ENCODE measurements around the gene TSTD1. TPM values are rescaled to one million over a fixed set of nuclear protein-coding genes. Genes with fewer than 3 reads are reported as not detected.

The TSTD1 gene
- total and polyA plus RNA-seq, 2 experiments from 2014 or later: not detected

DNA sequence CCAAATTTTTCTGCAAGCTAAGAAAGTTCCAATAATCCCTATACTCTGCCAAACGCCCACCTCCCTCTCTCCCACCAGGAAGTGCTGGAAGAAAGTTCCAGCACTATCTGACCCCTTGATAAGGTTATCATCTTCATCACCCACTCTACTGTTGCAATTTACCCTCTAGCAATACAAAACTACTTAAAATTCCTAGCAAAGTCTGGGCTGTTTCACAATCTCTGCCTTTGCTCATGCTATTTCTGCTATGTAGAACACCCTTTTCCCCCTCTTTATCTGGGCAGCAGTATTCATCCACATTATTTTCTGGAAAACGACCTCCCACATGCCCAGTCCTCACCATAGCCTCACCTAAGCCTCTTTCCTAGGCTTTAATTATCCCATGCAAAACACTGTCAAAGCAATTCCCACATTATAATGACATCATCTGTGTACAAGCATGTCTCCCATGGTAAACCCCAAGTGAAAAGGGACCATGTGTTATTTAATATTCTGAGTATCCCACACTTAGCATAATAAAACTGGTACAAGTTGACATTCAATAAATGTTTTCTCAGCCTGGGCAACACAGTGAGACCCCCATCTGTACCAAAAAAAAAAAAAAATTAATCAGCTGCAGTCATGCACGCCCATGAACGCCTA, 29.8 kb downstream of the TSTD1 start:
- H3K36me3 ChIP-seq (ENCODE audit: low read depth): no peaks in the 10 kb centered on the region
- in situ Hi-C loops (cut with MboI): no loop called here
- no peaks in the 10 kb centered on the region for H3K9me2 ChIP-seq (ENCODE audit: insufficient read depth)
- WGBS, 2 experiments (ENCODE audit: low coverage in 1 of 2, low lambda C conversion rate in 2 of 2, missing lambda C conversion rate in 2 of 2): 49 to 56% methylated on average over 4 of the region's 4 CpGs
- peak; percentile 50 for DNase-seq
- TF ChIP-seq EZH2phosphoT487 (IDR thresholded peaks at IDR 0.05; ENCODE audit: insufficient read depth, low read depth): no peak
- no peak for TF ChIP-seq EZH2 (IDR thresholded peaks at IDR 0.05; ENCODE audit: insufficient read depth, poor library complexity, severe bottlenecking)
- peaks cover 22% of the 10 kb centered on the region for H3K4me1 ChIP-seq (ENCODE audit: insufficient read depth)
- no peak overlapping the region for H3K9ac ChIP-seq
- no peak overlapping the region for H3K4me2 ChIP-seq (ENCODE audit: unreplicated experiment)
- no peaks in the 10 kb centered on the region for H3F3A ChIP-seq (ENCODE audit: insufficient read depth)
- H2AFZ ChIP-seq: no peak overlapping the region
- H3K9me3 ChIP-seq (ENCODE audit: low read depth): no peaks in the 10 kb centered on the region
- no peaks in the 10 kb centered on the region for H3K27me3 ChIP-seq (replicated peaks; ENCODE audit: insufficient read depth)
- no peak overlapping the region for H3K4me3 ChIP-seq
- no peaks in the 10 kb centered on the region for H4K20me1 ChIP-seq (ENCODE audit: insufficient read depth)
- H3K79me2 ChIP-seq (ENCODE audit: insufficient read depth): no peaks in the 10 kb centered on the region
- H3K27ac ChIP-seq: no peak overlapping the region

GRCh38 chr1:161007369-161007768, 31.4 kb downstream of the TSTD1 start:
- no peaks in the 10 kb centered on the region for H3K9me3 ChIP-seq (ENCODE audit: low read depth)
- no peak overlapping the region for H3K4me3 ChIP-seq
- no peaks in the 10 kb centered on the region for H3K36me3 ChIP-seq (ENCODE audit: low read depth)
- H2AFZ ChIP-seq: no peak overlapping the region
- no peak for DNase-seq
- H3F3A ChIP-seq (ENCODE audit: insufficient read depth): no peaks in the 10 kb centered on the region
- H3K27ac ChIP-seq: no peak overlapping the region
- no peak for TF ChIP-seq EZH2 (IDR thresholded peaks at IDR 0.05; ENCODE audit: insufficient read depth, poor library complexity, severe bottlenecking)
- no peak for TF ChIP-seq EZH2phosphoT487 (IDR thresholded peaks at IDR 0.05; ENCODE audit: insufficient read depth, low read depth)
- no peak overlapping the region for H3K4me2 ChIP-seq (ENCODE audit: unreplicated experiment)
- H3K4me1 ChIP-seq (ENCODE audit: insufficient read depth): peaks cover 9% of the 10 kb centered on the region; the same call in 1 of the 2 replicates
- 64 to 75% methylated on average over 2 of the region's 2 CpGs for WGBS, 2 experiments (ENCODE audit: low coverage in 1 of 2, low lambda C conversion rate in 2 of 2, missing lambda C conversion rate in 2 of 2)
- no peaks in the 10 kb centered on the region for H3K79me2 ChIP-seq (ENCODE audit: insufficient read depth)
- no peaks in the 10 kb centered on the region for H4K20me1 ChIP-seq (ENCODE audit: insufficient read depth)
- H3K9ac ChIP-seq: no peak overlapping the region
- in situ Hi-C loops (cut with MboI): no loop called here
- no peaks in the 10 kb centered on the region for H3K27me3 ChIP-seq (replicated peaks; ENCODE audit: insufficient read depth)
- H3K9me2 ChIP-seq (ENCODE audit: insufficient read depth): no peaks in the 10 kb centered on the region

GRCh38 chr1:161006563-161006962, 32.2 kb downstream of the TSTD1 start:
- Histone ChIP-seq H3K9me2 (ENCODE audit: insufficient read depth) (no peaks in the 10 kb centered on the region), H4K20me1 (ENCODE audit: insufficient read depth) (no peaks in the 10 kb centered on the region)
- 79 to 85% methylated on average over 8 of the region's 8 CpGs for WGBS, 2 experiments (ENCODE audit: low coverage in 1 of 2, low lambda C conversion rate in 2 of 2, missing lambda C conversion rate in 2 of 2)

DNA sequence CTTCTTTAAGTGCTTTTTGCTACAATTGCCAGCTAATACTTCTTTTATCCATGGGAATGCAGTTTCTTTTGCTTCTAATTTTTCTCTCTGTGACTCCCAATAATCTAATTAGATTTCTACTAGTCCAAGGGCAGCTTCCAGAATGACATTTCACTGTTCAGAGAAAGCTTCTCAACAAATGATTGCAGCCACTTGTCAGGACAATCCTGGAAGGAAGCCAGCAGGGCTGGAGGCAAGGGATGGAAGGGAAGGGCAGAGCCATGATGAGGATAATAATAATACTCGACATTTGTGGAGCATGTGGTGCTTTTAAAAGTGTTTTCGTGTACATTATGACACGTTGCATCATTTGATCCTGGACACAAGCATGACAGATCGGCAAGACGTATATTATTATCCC, 37.2 kb downstream of the TSTD1 start:
- 9 to 18% methylated on average over 5 of the region's 5 CpGs for WGBS, 2 experiments (ENCODE audit: low coverage in 1 of 2, low lambda C conversion rate in 2 of 2, missing lambda C conversion rate in 2 of 2)
- H3K9me3 ChIP-seq (ENCODE audit: low read depth): no peaks in the 10 kb centered on the region
- H3K79me2 ChIP-seq (ENCODE audit: insufficient read depth): no peaks in the 10 kb centered on the region
- H3K4me3 ChIP-seq: no peak overlapping the region
- no peaks in the 10 kb centered on the region for H3K27me3 ChIP-seq (replicated peaks; ENCODE audit: insufficient read depth)
- H3K36me3 ChIP-seq (ENCODE audit: low read depth): no peaks in the 10 kb centered on the region
- DNase-seq: peak; percentile 23
- H3K4me1 ChIP-seq (ENCODE audit: insufficient read depth): no peaks in the 10 kb centered on the region
- no peak overlapping the region for H2AFZ ChIP-seq
- no peak overlapping the region for H3K27ac ChIP-seq
- in situ Hi-C loops (cut with MboI): no loop called here
- TF ChIP-seq EZH2 (IDR thresholded peaks at IDR 0.05; ENCODE audit: insufficient read depth, poor library complexity, severe bottlenecking) (no peak), EZH2phosphoT487 (IDR thresholded peaks at IDR 0.05; ENCODE audit: insufficient read depth, low read depth) (no peak)
- H3F3A ChIP-seq (ENCODE audit: insufficient read depth): peaks cover 6% of the 10 kb centered on the region; the same call in 1 of the 2 replicates
- no peaks in the 10 kb centered on the region for H3K9me2 ChIP-seq (ENCODE audit: insufficient read depth)
- H3K9ac ChIP-seq: no peak overlapping the region
- H4K20me1 ChIP-seq (ENCODE audit: insufficient read depth): no peaks in the 10 kb centered on the region
- no peak overlapping the region for H3K4me2 ChIP-seq (ENCODE audit: unreplicated experiment)

More at GRCh38 chr1:161006563-161006962, 32.2 kb downstream of the TSTD1 start:
- TF ChIP-seq EZH2phosphoT487 (IDR thresholded peaks at IDR 0.05; ENCODE audit: insufficient read depth, low read depth) (no peak), EZH2 (IDR thresholded peaks at IDR 0.05; ENCODE audit: insufficient read depth, poor library complexity, severe bottlenecking) (no peak)
- H2AFZ ChIP-seq: no peak overlapping the region
- H3K9ac ChIP-seq: no peak overlapping the region
- H3K27ac ChIP-seq: no peak overlapping the region
- H3K27me3 ChIP-seq (replicated peaks; ENCODE audit: insufficient read depth): no peaks in the 10 kb centered on the region
- peaks cover 9% of the 10 kb centered on the region; the same call in 1 of the 2 replicates for H3K4me1 ChIP-seq (ENCODE audit: insufficient read depth)
- H3F3A ChIP-seq (ENCODE audit: insufficient read depth): no peaks in the 10 kb centered on the region
- H3K9me3 ChIP-seq (ENCODE audit: low read depth): no peaks in the 10 kb centered on the region
- DNase-seq: no peak
- no peak overlapping the region for H3K4me3 ChIP-seq
- H3K79me2 ChIP-seq (ENCODE audit: insufficient read depth): no peaks in the 10 kb centered on the region
- H3K4me2 ChIP-seq (ENCODE audit: unreplicated experiment): no peak overlapping the region
- in situ Hi-C loops (cut with MboI): no loop called here
- H3K36me3 ChIP-seq (ENCODE audit: low read depth): no peaks in the 10 kb centered on the region
